H9 (cell line): ENCODE measurements around the gene SDF2. TPM values are rescaled to one million over a fixed set of nuclear protein-coding genes. Genes with fewer than 3 reads are reported as not detected.

Experiments
- DNase-seq: peaks from one replicate; pipeline ENCODE4 v3.0.0-alpha.2; 2017
- H2AFZ ChIP-seq: one replicate; pipeline ENCODE4 v1.6.1; 2013; ENCODE audit warnings: mild to moderate bottlenecking, low read length, control low read depth, moderate library complexity
- H2AK5ac ChIP-seq: 2 replicates; pipeline ENCODE4 v1.6.1; 2013; ENCODE audit warnings: low read length, control low read depth, mixed read lengths; ENCODE audit not compliant: insufficient read length
- H2BK120ac ChIP-seq: one replicate; pipeline ENCODE4 v1.6.1; 2013; ENCODE audit warnings: low read depth, mild to moderate bottlenecking, low read length, control low read depth, inconsistent platforms; ENCODE audit not compliant: poor library complexity, severe bottlenecking
- H2BK12ac ChIP-seq: 2 replicates; pipeline ENCODE4 v1.6.1; 2013; ENCODE audit warnings: low read length, control low read depth, mixed read lengths, low read depth; ENCODE audit not compliant: insufficient read length
- H2BK15ac ChIP-seq: 2 replicates; pipeline ENCODE4 v1.6.1; 2013; ENCODE audit warnings: low read depth, low read length, control low read depth
- H2BK20ac ChIP-seq: one replicate; pipeline ENCODE4 v1.6.1; 2013; ENCODE audit warnings: low read depth, mild to moderate bottlenecking, low read length, control low read depth, inconsistent platforms; ENCODE audit not compliant: poor library complexity, severe bottlenecking
- H2BK5ac ChIP-seq: 2 replicates; pipeline ENCODE4 v1.6.1; 2013; ENCODE audit warnings: low read length, control low read depth, mixed read lengths; ENCODE audit not compliant: insufficient read length
- H3K14ac ChIP-seq: 2 replicates; pipeline ENCODE4 v1.6.1; 2013; ENCODE audit warnings: low read length, control low read depth; ENCODE audit not compliant: insufficient read depth
- H3K18ac ChIP-seq: 2 replicates; pipeline ENCODE4 v1.6.1; 2013; ENCODE audit warnings: low read depth, mild to moderate bottlenecking, mixed read lengths, low read length, control low read depth; ENCODE audit not compliant: insufficient read length
- H3K23ac ChIP-seq: 2 replicates; pipeline ENCODE4 v1.6.1; 2013; ENCODE audit warnings: low read length, control low read depth, mixed read lengths, low read depth; ENCODE audit not compliant: insufficient read length
- H3K23me2 ChIP-seq: 2 replicates; pipeline ENCODE4 v1.6.1; 2013; ENCODE audit warnings: low read depth, mild to moderate bottlenecking, mixed read lengths, low read length, control low read depth; ENCODE audit not compliant: insufficient read length, poor library complexity, severe bottlenecking
- H3K27ac ChIP-seq: 2 replicates; pipeline ENCODE4 v1.5.1; 2013; ENCODE audit warnings: low read length, control low read depth, mixed read lengths, low read depth; ENCODE audit not compliant: insufficient read length
- H3K27me3 ChIP-seq: 2 replicates; pipeline ENCODE4 v1.6.1; 2013; ENCODE audit warnings: low read length, control low read depth, inconsistent platforms; ENCODE audit not compliant: insufficient read depth
- H3K4ac ChIP-seq: 2 replicates; pipeline ENCODE4 v1.6.1; 2013; ENCODE audit warnings: low read depth, mild to moderate bottlenecking, control low read depth, inconsistent platforms, low read length, moderate library complexity
- H3K4me1 ChIP-seq: 2 replicates; pipeline ENCODE4 v1.6.1; 2013; ENCODE audit warnings: low read length, control low read depth, inconsistent platforms; ENCODE audit not compliant: insufficient read depth
- H3K4me2 ChIP-seq: 2 replicates; pipeline ENCODE4 v1.6.1; 2013; ENCODE audit warnings: low read length, control low read depth, mixed read lengths; ENCODE audit not compliant: insufficient read length, insufficient read depth
- H3K56ac ChIP-seq: 2 replicates; pipeline ENCODE4 v1.6.1; 2013; ENCODE audit warnings: low read depth, mild to moderate bottlenecking, mixed read lengths, low read length, control low read depth; ENCODE audit not compliant: insufficient read length
- H3K79me1 ChIP-seq: 2 replicates; pipeline ENCODE4 v1.6.1; 2013; ENCODE audit warnings: low read depth, mild to moderate bottlenecking, moderate library complexity, low read length, control low read depth, inconsistent platforms; ENCODE audit not compliant: insufficient read depth, poor library complexity, severe bottlenecking
- H3K79me2 ChIP-seq: 2 replicates; pipeline ENCODE4 v1.6.1; 2013; ENCODE audit warnings: low read length, control low read depth, inconsistent platforms; ENCODE audit not compliant: insufficient read depth
- H3K9ac ChIP-seq: 2 replicates; pipeline ENCODE4 v1.6.1; 2013; ENCODE audit warnings: low read length, control low read depth, mixed read lengths; ENCODE audit not compliant: insufficient read length; ENCODE audit errors: extremely low read depth
- H3K9me3 ChIP-seq: one replicate; pipeline ENCODE4 v1.6.1; 2013; ENCODE audit warnings: low read depth, low read length, inconsistent platforms; ENCODE audit not compliant: control insufficient read depth
- H3T11ph ChIP-seq: one replicate; pipeline ENCODE4 v1.6.1; 2013; ENCODE audit warnings: mild to moderate bottlenecking, low read length, control low read depth, inconsistent platforms
- H4K20me1 ChIP-seq: one replicate; pipeline ENCODE4 v1.6.1; 2013; ENCODE audit not compliant: control insufficient read depth, insufficient read length, insufficient read depth
- H4K5ac ChIP-seq: 2 replicates; pipeline ENCODE4 v1.6.1; 2013; ENCODE audit warnings: low read depth, mild to moderate bottlenecking, mixed read lengths, low read length, control low read depth; ENCODE audit not compliant: insufficient read length
- H4K8ac ChIP-seq: replicated peaks from 2 replicates; pipeline ENCODE4 v1.6.1; 2013; ENCODE audit warnings: low read length, control low read depth, mixed read lengths, low read depth; ENCODE audit not compliant: insufficient read length
- H4K91ac ChIP-seq: 2 replicates; pipeline ENCODE4 v1.6.1; 2013; ENCODE audit warnings: low read depth, mild to moderate bottlenecking, moderate library complexity, mixed read lengths, low read length, control low read depth; ENCODE audit not compliant: insufficient read length
- H3K27ac Mint-ChIP-seq, 3 experiments: 2 replicates in 2 of 3; 3 replicates in 1 of 3; pipeline ENCODE4 v1.8.0; 2020 to 2021; ENCODE audit warnings: mixed read lengths in 3 of 3, mild to moderate bottlenecking in 1 of 3, moderate library complexity in 1 of 3
- H3K27me3 Mint-ChIP-seq: 2 replicates; pipeline ENCODE4 v1.8.0; 2021; ENCODE audit warnings: low read depth, mild to moderate bottlenecking, moderate library complexity, mixed read lengths
- H3K36me3 Mint-ChIP-seq, 3 experiments: 2 replicates in 2 of 3; 3 replicates in 1 of 3; pipeline ENCODE4 v1.8.0; 2020 to 2021; ENCODE audit warnings: low read depth in 3 of 3, mixed read lengths in 3 of 3; ENCODE audit not compliant: insufficient read depth in 1 of 3
- H3K4me1 Mint-ChIP-seq, 2 experiments: 2 replicates each; pipeline ENCODE4 v1.8.0; 2020; ENCODE audit warnings: mixed read lengths in 2 of 2
- H3K4me3 Mint-ChIP-seq, 2 experiments: 2 replicates in 1 of 2; 3 replicates in 1 of 2; pipeline ENCODE4 v1.8.0; 2020 to 2021; ENCODE audit warnings: mild to moderate bottlenecking in 2 of 2, mixed read lengths in 2 of 2, moderate library complexity in 1 of 2
- H3K9me3 Mint-ChIP-seq, 2 experiments: 2 replicates in 1 of 2; 3 replicates in 1 of 2; pipeline ENCODE4 v1.8.0; 2020; ENCODE audit warnings: mild to moderate bottlenecking in 2 of 2, mixed read lengths in 2 of 2, moderate library complexity in 1 of 2
- CTCF ChIP-seq: fragments of 200-600 bp; sonication (generic); conservative IDR thresholded peaks from 3 replicates; pipeline ENCODE4 v1.8.0; 2021; ENCODE audit warnings: antibody characterized with exemption, mild to moderate bottlenecking
- WGBS: extraction: QIAGEN DNeasy Blood & Tissue Kit; methylation state at CpG from one replicate; pipeline ENCODE4 v1.1.7; 2013; ENCODE audit warnings: missing lambda C conversion rate, low lambda C conversion rate, mixed read lengths; ENCODE audit not compliant: insufficient read length; ENCODE audit errors: extremely low coverage; 5-methylcytosine and 5-hydroxymethylcytosine counted together
- total RNA-seq: library from RNA; stranded (reverse); gene quantifications from 2 replicates; pipeline ENCODE4 v1.2.1, GENCODE V29; 2021

SDF2 gene
- total RNA-seq, 1 experiment from 2014 or later: 40.2 TPM

DNA sequence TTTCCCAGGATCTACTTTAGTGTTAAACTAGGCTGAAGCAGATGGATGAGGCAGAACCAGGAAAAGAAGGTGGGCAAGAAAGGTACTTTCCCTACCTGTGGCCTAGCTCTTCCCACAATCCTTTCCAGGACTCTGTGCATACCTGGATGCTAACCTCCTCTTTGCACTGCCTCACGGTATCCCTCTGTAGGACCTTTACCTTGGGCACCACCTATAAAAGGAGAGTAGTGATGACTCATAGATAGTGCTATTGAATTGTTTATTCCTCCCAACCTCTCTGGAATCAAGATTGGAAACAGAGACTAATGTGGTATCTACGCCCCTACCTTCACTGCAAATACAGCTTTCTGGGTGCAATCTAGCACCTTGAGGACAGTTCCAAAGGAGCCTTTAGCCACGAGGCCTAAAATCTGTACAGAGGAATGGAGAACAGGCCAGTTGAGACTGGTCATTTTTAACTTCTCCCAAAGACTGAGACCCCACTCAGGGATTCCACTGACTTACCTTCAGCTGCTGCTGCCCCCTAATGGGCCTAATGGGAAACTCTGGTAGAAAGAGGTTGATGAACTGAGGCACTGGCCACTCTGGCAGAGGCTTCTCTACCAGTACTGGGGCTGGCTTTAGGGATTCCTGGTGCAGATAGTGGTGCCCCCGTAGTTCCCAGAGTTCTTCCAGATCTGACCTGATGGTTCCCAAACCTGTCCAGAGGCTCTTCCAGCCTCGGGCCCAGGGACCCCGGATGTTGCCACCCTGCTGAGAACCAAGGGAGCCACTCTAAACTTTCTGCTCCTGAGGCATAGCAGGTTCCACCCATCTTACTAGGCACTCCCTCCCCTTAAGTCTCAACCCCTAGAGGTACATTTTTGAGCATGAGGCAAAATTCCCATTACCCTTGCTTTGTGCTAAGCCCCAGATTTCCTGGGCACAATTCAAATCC, 48.5 kb downstream of the SDF2 start:
- no peak overlapping the region for H3K23ac ChIP-seq
- H2BK15ac ChIP-seq: no peak overlapping the region
- H2BK120ac ChIP-seq: no peak overlapping the region
- H2BK5ac ChIP-seq: no peak overlapping the region
- H2AK5ac ChIP-seq: no peak overlapping the region
- H3K79me1 ChIP-seq: no peaks in the 10 kb centered on the region
- H4K8ac ChIP-seq: no peak overlapping the region
- H3K4me1 ChIP-seq: no peaks in the 10 kb centered on the region
- no peaks in the 10 kb centered on the region for H3K79me2 ChIP-seq
- no peak overlapping the region for H2AFZ ChIP-seq
- H3K56ac ChIP-seq: no peak overlapping the region
- H4K20me1 ChIP-seq: no peaks in the 10 kb centered on the region
- H3K27ac ChIP-seq: no peak overlapping the region
- WGBS: no CpG with 5 or more reads among the region's 6 CpGs
- no peaks in the 10 kb centered on the region for H3K9me3 ChIP-seq
- no peak overlapping the region for H2BK12ac ChIP-seq
- H2BK20ac ChIP-seq: no peak overlapping the region
- H3T11ph ChIP-seq: no peak overlapping the region
- H3K4me2 ChIP-seq: no peak overlapping the region
- no peak overlapping the region for H3K9ac ChIP-seq
- no peak overlapping the region for H3K18ac ChIP-seq
- no peak overlapping the region for H4K5ac ChIP-seq
- no peaks in the 10 kb centered on the region for H3K9me3 Mint-ChIP-seq
- TF ChIP-seq CTCF: peak; percentile 76
- H3K27ac Mint-ChIP-seq: peak overlapping the region in 2 of 3 experiments; percentile 30 to 64; a peak in 2 of 7 replicates
- no peak overlapping the region for H4K91ac ChIP-seq
- no peaks in the 10 kb centered on the region for H3K27me3 Mint-ChIP-seq
- DNase-seq: peak; percentile 71
- H3K4me1 Mint-ChIP-seq: no peaks in the 10 kb centered on the region
- H3K23me2 ChIP-seq: no peaks in the 10 kb centered on the region
- H3K14ac ChIP-seq: no peak overlapping the region
- H3K4ac ChIP-seq: no peak overlapping the region
- peaks cover 30 to 93% (median 81%) of the 10 kb centered on the region in 3 experiments; a peak in 6 of 7 replicates for H3K36me3 Mint-ChIP-seq
- no peak overlapping the region for H3K4me3 Mint-ChIP-seq
- H3K27me3 ChIP-seq: no peaks in the 10 kb centered on the region
